Endodermal cell (in vitro differentiated cells): Measurements from ENCODE around the gene RPS6KA4. TPM values are rescaled to one million over a fixed set of nuclear protein-coding genes. Genes with fewer than 3 reads are reported as not detected.

Experiments
- DNase-seq: peaks from one replicate; pipeline ENCODE4 v3.0.0-alpha.2; 2017
- H3K27ac ChIP-seq: 2 replicates; pipeline ENCODE4 v1.5.1; 2013; ENCODE audit warnings: mild to moderate bottlenecking, low read depth, low read length, moderate library complexity
- H3K27me3 ChIP-seq: 2 replicates; pipeline ENCODE4 v1.6.1; 2013; ENCODE audit warnings: mild to moderate bottlenecking, low read length, moderate library complexity; ENCODE audit not compliant: insufficient read depth, control insufficient read depth, poor library complexity, severe bottlenecking
- H3K36me3 ChIP-seq: 2 replicates; pipeline ENCODE4 v1.7.0; 2013; ENCODE audit warnings: mild to moderate bottlenecking, low read length, moderate library complexity; ENCODE audit not compliant: control insufficient read depth, insufficient read depth
- H3K4me1 ChIP-seq: one replicate; pipeline ENCODE4 v1.7.0; 2013; ENCODE audit warnings: low read length; ENCODE audit not compliant: control insufficient read depth, insufficient read depth
- H3K4me3 ChIP-seq: 2 replicates; pipeline ENCODE4 v1.5.1; 2013; ENCODE audit warnings: mild to moderate bottlenecking, low read length, moderate library complexity
- H3K9ac ChIP-seq: 2 replicates; pipeline ENCODE4 v1.6.1; 2013; ENCODE audit warnings: mild to moderate bottlenecking, low read length, moderate library complexity; ENCODE audit not compliant: poor library complexity, severe bottlenecking; ENCODE audit errors: extremely low read depth
- H3K9me3 ChIP-seq: 2 replicates; pipeline ENCODE4 v1.6.1; 2013; ENCODE audit warnings: mild to moderate bottlenecking, low read length, moderate library complexity; ENCODE audit not compliant: control insufficient read depth
- H3K27ac Mint-ChIP-seq: 2 replicates; pipeline ENCODE4 v1.8.0; 2020; ENCODE audit warnings: mixed read lengths
- H3K27me3 Mint-ChIP-seq: 2 replicates; pipeline ENCODE4 v1.8.0; 2021; ENCODE audit warnings: mild to moderate bottlenecking, mixed read lengths; ENCODE audit not compliant: insufficient read depth
- H3K36me3 Mint-ChIP-seq: 2 replicates; pipeline ENCODE4 v1.8.0; 2020; ENCODE audit warnings: low read depth, mixed read lengths
- H3K4me1 Mint-ChIP-seq: 2 replicates; pipeline ENCODE4 v1.8.0; 2020; ENCODE audit warnings: mixed read lengths
- H3K4me3 Mint-ChIP-seq: 2 replicates; pipeline ENCODE4 v1.8.0; 2020; ENCODE audit warnings: mild to moderate bottlenecking, moderate library complexity, mixed read lengths
- H3K9me3 Mint-ChIP-seq: 2 replicates; pipeline ENCODE4 v1.8.0; 2020; ENCODE audit warnings: mild to moderate bottlenecking, mixed read lengths
- CTCF ChIP-seq: fragments of 200-600 bp; sonication (generic); conservative IDR thresholded peaks from 2 replicates; pipeline ENCODE4 v1.5.0; 2021; ENCODE audit warnings: antibody characterized with exemption, mild to moderate bottlenecking
- WGBS, 2 experiments: methylation state at CpG; one replicate each; pipeline versions ENCODE4 v1.1.5 to v1.1.7; 2013; ENCODE audit warnings: missing lambda C conversion rate in 2 of 2, mixed read lengths in 1 of 2; ENCODE audit not compliant: insufficient coverage in 1 of 2, insufficient read length in 1 of 2; 5-methylcytosine and 5-hydroxymethylcytosine counted together
- total RNA-seq, 2 donors: library from RNA; stranded (reverse); fragmentation: NEBNext Ultra II Directional in 1 of 2; extraction: Animal tissue kit (Norgen Biotek cat#: 25700) in 1 of 2; gene quantifications; 2 replicates in 1 of 2; 3 replicates in 1 of 2; pipeline ENCODE4 v1.2.1, GENCODE V29; 2021

The RPS6KA4 gene
- total RNA-seq, 2 donors from 2014 or later: 13.5 to 14.5 TPM

GRCh38 chr11:64384981-64385944, 26.3 kb downstream of the RPS6KA4 start:
- no peak overlapping the region for H3K27ac Mint-ChIP-seq
- H3K4me3 Mint-ChIP-seq: no peak overlapping the region
- no peaks in the 10 kb centered on the region for H3K36me3 ChIP-seq
- no peak overlapping the region for H3K9ac ChIP-seq
- no peak overlapping the region for H3K4me3 ChIP-seq
- no peaks in the 10 kb centered on the region for H3K27me3 ChIP-seq
- H3K27me3 Mint-ChIP-seq: no peaks in the 10 kb centered on the region
- no peaks in the 10 kb centered on the region for H3K9me3 Mint-ChIP-seq
- peaks cover 7% of the 10 kb centered on the region for H3K4me1 Mint-ChIP-seq
- no peaks in the 10 kb centered on the region for H3K36me3 Mint-ChIP-seq
- H3K9me3 ChIP-seq: no peaks in the 10 kb centered on the region
- no peak for TF ChIP-seq CTCF
- DNase-seq: peak; percentile 70
- 83 to 87% methylated on average over 12 to 15 of the region's 15 CpGs for WGBS, 2 experiments
- H3K27ac ChIP-seq: no peak overlapping the region
- no peaks in the 10 kb centered on the region for H3K4me1 ChIP-seq

- Mint-ChIP-seq H3K9me3 (no peaks in the 10 kb centered on the region), H3K27ac (no peak overlapping the region), H3K27me3 (no peaks in the 10 kb centered on the region), H3K4me1 (peaks cover 7% of the 10 kb centered on the region), H3K36me3 (no peaks in the 10 kb centered on the region), H3K4me3 (no peak overlapping the region)
- Histone ChIP-seq H3K27me3 (no peaks in the 10 kb centered on the region), H3K4me1 (no peaks in the 10 kb centered on the region), H3K4me3 (no peak overlapping the region), H3K9me3 (no peaks in the 10 kb centered on the region), H3K27ac (no peak overlapping the region), H3K36me3 (no peaks in the 10 kb centered on the region), H3K9ac (no peak overlapping the region)
- no peak for TF ChIP-seq CTCF
- 89 to 90% methylated on average over 10 to 11 of the region's 11 CpGs for WGBS, 2 experiments
- no peak for DNase-seq
Observed at GRCh38 chr11:64385945-64386704, 27.2 kb downstream of the RPS6KA4 start.

- Histone ChIP-seq H3K4me3 (no peak overlapping the region), H3K9me3 (no peaks in the 10 kb centered on the region), H3K9ac (no peak overlapping the region), H3K36me3 (no peaks in the 10 kb centered on the region), H3K4me1 (no peaks in the 10 kb centered on the region), H3K27ac (no peak overlapping the region), H3K27me3 (no peaks in the 10 kb centered on the region)
- Mint-ChIP-seq H3K4me3 (no peak overlapping the region), H3K4me1 (peaks cover under 1% of the 10 kb centered on the region), H3K27me3 (no peaks in the 10 kb centered on the region), H3K27ac (no peak overlapping the region), H3K36me3 (no peaks in the 10 kb centered on the region), H3K9me3 (no peaks in the 10 kb centered on the region)
- TF ChIP-seq CTCF: no peak
- no peak for DNase-seq
Observed at GRCh38 chr11:64387916-64388315, 29.0 kb downstream of the RPS6KA4 start.
